RWPE1 (cell line): ENCODE results near the gene ST7.

Experiments
- CTCF ChIA-PET: fragments of 350-600 bp; sonication (Branson Sonifier 250); formaldehyde crosslinking; extraction: SDS; loops from one replicate; lab custom pipeline; 2021; lab: Yijun Ruan, JAX
- POLR2A ChIA-PET: fragments of 400-600 bp; formaldehyde crosslinking; extraction: SDS; loops from one replicate; lab custom pipeline; 2020; ENCODE audit warnings: antibody characterized with exemption; ENCODE audit not compliant: low non-redundant PET; lab: Yijun Ruan, JAX
- DNase-seq: peaks from one replicate; pipeline ENCODE4 v3.0.0; 2012; ENCODE audit warnings: low spot score
- H3K27ac ChIP-seq: fragments of 450-650 bp; 2 replicates; pipeline ENCODE4 v1.5.1; 2017
- CTCF ChIP-seq: fragments of 450-650 bp; conservative IDR thresholded peaks from 2 replicates; pipeline ENCODE4 v1.5.1; 2017; ENCODE audit warnings: low read depth, mild to moderate bottlenecking

Gene ST7

GRCh38 chr7:117095055-117095454, 141.8 kb downstream of the ST7 start:
- no peak overlapping the region for H3K27ac ChIP-seq
- no peak for DNase-seq
- CTCF ChIA-PET, result no interaction called here
- POLR2A ChIA-PET, result no interaction called here
- TF ChIP-seq CTCF, result no peak

- H3K27ac ChIP-seq, result no peak overlapping the region
- DNase-seq, result no peak
- TF ChIP-seq CTCF, result no peak
- ChIA-PET POLR2A (no interaction called here), CTCF (no interaction called here)
These were observed 143.0 kb downstream of the ST7 start for GRCh38 chr7:117096330-117096729.

- ChIA-PET CTCF (no interaction called here), POLR2A (no interaction called here)
- DNase-seq, result no peak
- TF ChIP-seq CTCF, result no peak
- H3K27ac ChIP-seq, result no peak overlapping the region
These were observed 143.6 kb downstream of the ST7 start for GRCh38 chr7:117096942-117097341.

- ChIA-PET POLR2A (no interaction called here), CTCF (no interaction called here)
- H3K27ac ChIP-seq, result no peak overlapping the region
- no peak for DNase-seq
- TF ChIP-seq CTCF, result no peak
These were observed 144.6 kb downstream of the ST7 start for GRCh38 chr7:117097860-117098259.

- TF ChIP-seq CTCF, result no peak
- ChIA-PET POLR2A (no interaction called here), CTCF (no interaction called here)
- DNase-seq, result no peak
- no peak overlapping the region for H3K27ac ChIP-seq
These were observed 145.2 kb downstream of the ST7 start for GRCh38 chr7:117098457-117098856.

GRCh38 chr7:117101026-117101425, 147.7 kb downstream of the ST7 start:
- POLR2A ChIA-PET, result no interaction called here
- no peak for TF ChIP-seq CTCF

More at GRCh38 chr7:117101026-117101425, 147.7 kb downstream of the ST7 start:
- no peak for DNase-seq
- CTCF ChIA-PET, result no interaction called here
- no peak overlapping the region for H3K27ac ChIP-seq
